BLaER1 treated with 17β-estradiol and CSF1 and Interleukin-3, amounts not matched to agents 10 nM and 100 nM (cell line): Measurements from ENCODE around the gene LCE1F.

Experiments
- H3K27ac ChIP-seq, 11 experiments: shearing (Covaris generic); formaldehyde crosslinking; 2 replicates each; pipeline ENCODE4 v1.8.1; 2022
- H3K27me3 ChIP-seq, 11 experiments: shearing (Covaris generic); formaldehyde crosslinking; 2 replicates each; pipeline ENCODE4 v1.8.1; 2022
- H3K36me3 ChIP-seq, 11 experiments: shearing (Covaris generic); formaldehyde crosslinking; 2 replicates each; pipeline ENCODE4 v1.8.1; 2022
- H3K4me1 ChIP-seq, 10 experiments: shearing (Covaris generic); formaldehyde crosslinking; 2 replicates each; pipeline ENCODE4 v1.8.1; 2022
- H3K4me2 ChIP-seq, 11 experiments: shearing (Covaris generic); formaldehyde crosslinking; 2 replicates each; pipeline ENCODE4 v1.8.1; 2022
- H3K4me3 ChIP-seq, 10 experiments: shearing (Covaris generic); formaldehyde crosslinking; 2 replicates each; pipeline ENCODE4 v1.8.1; 2022
- H3K9ac ChIP-seq, 11 experiments: shearing (Covaris generic); formaldehyde crosslinking; 2 replicates each; pipeline ENCODE4 v1.8.1; 2022
- H3K9me3 ChIP-seq, 11 experiments: shearing (Covaris generic); formaldehyde crosslinking; replicated peaks in 1 of 11; 2 replicates each; pipeline ENCODE4 v1.8.1; 2022
- H4K20me1 ChIP-seq, 11 experiments: shearing (Covaris generic); formaldehyde crosslinking; 2 replicates each; pipeline ENCODE4 v1.8.1; 2022
- Cebpa-rat ChIP-seq, 11 experiments: shearing (Covaris generic); IDR thresholded peaks; 2 replicates each; pipeline ENCODE4 v1.8.1; 2022

LCE1F gene

GRCh38 chr1:152761609-152762213, 13.2 kb upstream of the LCE1F start:
- Histone ChIP-seq H4K20me1 (no peaks in the 10 kb centered on the region), H3K4me3 (no peak overlapping the region), H3K9ac (no peak overlapping the region), H3K4me2 (no peak overlapping the region), H3K9me3 (no peaks in the 10 kb centered on the region), H3K27me3 (no peaks in the 10 kb centered on the region), H3K27ac (no peak overlapping the region), H3K4me1 (no peaks in the 10 kb centered on the region), H3K36me3 (no peaks in the 10 kb centered on the region)
- no peak for TF ChIP-seq Cebpa-rat (IDR thresholded peaks at IDR 0.05)

- Histone ChIP-seq H4K20me1 (no peaks in the 10 kb centered on the region), H3K4me1 (peaks cover 0 to 8% (median 0%) of the 10 kb centered on the region in 10 experiments; a peak in 2 of 20 replicates), H3K27ac (no peak overlapping the region), H3K9me3 (peaks cover 0 to 17% (median 5%) of the 10 kb centered on the region in 11 experiments; a peak in 10 of 22 replicates), H3K27me3 (no peaks in the 10 kb centered on the region), H3K4me2 (peak overlapping the region in 1 of 11 experiments; percentile 41; a peak in 1 of 22 replicates), H3K36me3 (no peaks in the 10 kb centered on the region), H3K9ac (no peak overlapping the region), H3K4me3 (no peak overlapping the region)
- no peak for TF ChIP-seq Cebpa-rat (IDR thresholded peaks at IDR 0.05)
Measured at GRCh38 chr1:152768847-152769533, 6.0 kb upstream of the LCE1F start.

GRCh38 chr1:152770411-152770810, 4.5 kb upstream of the LCE1F start:
- no peak overlapping the region for H3K4me3 ChIP-seq
- H3K36me3 ChIP-seq: no peaks in the 10 kb centered on the region
- H3K27me3 ChIP-seq: no peaks in the 10 kb centered on the region
- TF ChIP-seq Cebpa-rat (IDR thresholded peaks at IDR 0.05): no peak
- H3K9ac ChIP-seq: no peak overlapping the region
- H3K27ac ChIP-seq: no peak overlapping the region
- H3K9me3 ChIP-seq: peaks cover 0 to 17% (median 5%) of the 10 kb centered on the region in 11 experiments; a peak in 10 of 22 replicates
- H4K20me1 ChIP-seq: no peaks in the 10 kb centered on the region
- H3K4me2 ChIP-seq: no peak overlapping the region
- H3K4me1 ChIP-seq: peaks cover 0 to 8% (median 0%) of the 10 kb centered on the region in 10 experiments; a peak in 2 of 20 replicates

GRCh38 chr1:152776361-152776760, 1.4 kb downstream of the LCE1F start:
- peaks cover 0 to 6% (median 3%) of the 10 kb centered on the region in 11 experiments; a peak in 10 of 22 replicates for H3K9me3 ChIP-seq
- H3K27ac ChIP-seq: no peak overlapping the region
- TF ChIP-seq Cebpa-rat (IDR thresholded peaks at IDR 0.05): no peak
- no peak overlapping the region for H3K9ac ChIP-seq
- H3K27me3 ChIP-seq: no peaks in the 10 kb centered on the region
- H3K4me3 ChIP-seq: no peak overlapping the region
- no peak overlapping the region for H3K4me2 ChIP-seq
- no peaks in the 10 kb centered on the region for H3K4me1 ChIP-seq
- H3K36me3 ChIP-seq: no peaks in the 10 kb centered on the region
- no peaks in the 10 kb centered on the region for H4K20me1 ChIP-seq

GRCh38 chr1:152777510-152778137, 2.7 kb downstream of the LCE1F start:
- H3K36me3 ChIP-seq: no peaks in the 10 kb centered on the region
- no peak overlapping the region for H3K27ac ChIP-seq
- H3K4me1 ChIP-seq: no peaks in the 10 kb centered on the region
- H3K9ac ChIP-seq: no peak overlapping the region
- H4K20me1 ChIP-seq: no peaks in the 10 kb centered on the region
- no peaks in the 10 kb centered on the region; a peak in 1 of 22 replicates for H3K9me3 ChIP-seq
- H3K4me2 ChIP-seq: no peak overlapping the region
- no peak for TF ChIP-seq Cebpa-rat (IDR thresholded peaks at IDR 0.05)
- no peaks in the 10 kb centered on the region for H3K27me3 ChIP-seq
- no peak overlapping the region for H3K4me3 ChIP-seq

GRCh38 chr1:152783095-152783494, 8.2 kb downstream of the LCE1F start:
- no peaks in the 10 kb centered on the region for H3K36me3 ChIP-seq
- H3K4me1 ChIP-seq: peaks cover 0 to 12% (median 5%) of the 10 kb centered on the region in 10 experiments; a peak in 7 of 20 replicates
- H3K9me3 ChIP-seq: no peaks in the 10 kb centered on the region
- TF ChIP-seq Cebpa-rat (IDR thresholded peaks at IDR 0.05): no peak
- H3K9ac ChIP-seq: no peak overlapping the region
- no peaks in the 10 kb centered on the region for H3K27me3 ChIP-seq
- H3K4me3 ChIP-seq: no peak overlapping the region
- no peaks in the 10 kb centered on the region for H4K20me1 ChIP-seq
- no peak overlapping the region; a peak in 1 of 22 replicates for H3K4me2 ChIP-seq
- H3K27ac ChIP-seq: no peak overlapping the region

- Histone ChIP-seq H3K4me1 (peaks cover 0 to 12% (median 5%) of the 10 kb centered on the region in 10 experiments; a peak in 7 of 20 replicates), H3K9me3 (no peaks in the 10 kb centered on the region), H4K20me1 (no peaks in the 10 kb centered on the region), H3K36me3 (no peaks in the 10 kb centered on the region), H3K4me3 (no peak within 1 kb of the TSS), H3K27me3 (no peaks in the 10 kb centered on the region), H3K9ac (no peak within 1 kb of the TSS), H3K27ac (no peak within 1 kb of the TSS), H3K4me2 (peak within 1 kb of the TSS in 4 of 11 experiments; percentile 28 to 47 (median 37); a peak in 3 of 22 replicates)
- no peak for TF ChIP-seq Cebpa-rat (IDR thresholded peaks at IDR 0.05)
Measured at GRCh38 chr1:152786077-152786476, 11.1 kb downstream of the LCE1F start, which contains the start of gene LCE1E. Gene LCE1E (plus strand): TSS chr1:152786257. CDS start chr1:152787300, 1,043 bp downstream.

GRCh38 chr1:152795686-152796085, 20.7 kb downstream of the LCE1F start:
- no peaks in the 10 kb centered on the region for H3K36me3 ChIP-seq
- no peaks in the 10 kb centered on the region for H3K27me3 ChIP-seq
- no peak for TF ChIP-seq Cebpa-rat (IDR thresholded peaks at IDR 0.05)
- no peaks in the 10 kb centered on the region for H4K20me1 ChIP-seq
- H3K4me1 ChIP-seq: peaks cover 0 to 9% (median 0%) of the 10 kb centered on the region in 10 experiments; a peak in 1 of 20 replicates
- no peak overlapping the region for H3K9ac ChIP-seq
- no peaks in the 10 kb centered on the region for H3K9me3 ChIP-seq
- no peak overlapping the region for H3K27ac ChIP-seq
- no peak overlapping the region for H3K4me3 ChIP-seq
- H3K4me2 ChIP-seq: no peak overlapping the region

GRCh38 chr1:152796421-152796820, 21.5 kb downstream of the LCE1F start, which contains the start of gene LCE1D:
Gene LCE1D (plus strand): TSS chr1:152796721. CDS start chr1:152797795, 1,074 bp downstream.
- H4K20me1 ChIP-seq: no peaks in the 10 kb centered on the region
- H3K27me3 ChIP-seq: no peaks in the 10 kb centered on the region
- H3K4me3 ChIP-seq: no peak within 1 kb of the TSS
- H3K36me3 ChIP-seq: no peaks in the 10 kb centered on the region
- H3K4me2 ChIP-seq: no peak within 1 kb of the TSS
- no peak within 1 kb of the TSS for H3K9ac ChIP-seq
- no peak within 1 kb of the TSS for H3K27ac ChIP-seq
- no peaks in the 10 kb centered on the region for H3K9me3 ChIP-seq
- H3K4me1 ChIP-seq: peaks cover 0 to 9% (median 0%) of the 10 kb centered on the region in 10 experiments; a peak in 1 of 20 replicates
- no peak for TF ChIP-seq Cebpa-rat (IDR thresholded peaks at IDR 0.05)
